Naive thymus-derived CD4-positive, alpha-beta T cell (primary cell): ENCODE data around the gene ECHS1. TPM values are rescaled to one million over a fixed set of nuclear protein-coding genes. Genes with fewer than 3 reads are reported as not detected.
A peak's percentile ranks its signal among the peaks of the same experiment; 100 is the strongest.
"Not testable (repeated sequence)": the region's sequence is repeated elsewhere in the genome, so short reads cannot be mapped to it uniquely, and the experiment has no call there.

Experiments
- ATAC-seq: fragments of 150-1000 bp; cut with Tn5 transposase; 2 replicates; pipeline ENCODE4 v1.10.0; 2021; ENCODE audit warnings: mild to moderate bottlenecking, moderate library complexity
- CTCF ChIA-PET: fragments of 350-600 bp; sonication (Branson Sonifier 250); formaldehyde crosslinking; loops from one replicate; lab custom pipeline; 2021; ENCODE audit warnings: antibody characterized with exemption; lab: Charles Lee
- POLR2A ChIA-PET: fragments of 350-600 bp; sonication (Branson Sonifier 250); formaldehyde crosslinking; loops from one replicate; lab custom pipeline; 2021; ENCODE audit warnings: antibody characterized with exemption, inconsistent platforms; lab: Charles Lee
- DNase-seq, 9 donors: peaks; one replicate each; pipeline versions ENCODE4 v3.0.0 to v3.0.0-alpha.2; 2020 to 2022; ENCODE audit warnings: mixed read lengths in 1 of 9
- H3K27ac ChIP-seq: one replicate; pipeline ENCODE4 v1.7.0; 2013; ENCODE audit warnings: mild to moderate bottlenecking, low read depth, low read length, moderate library complexity
- H3K27me3 ChIP-seq, 2 donors: one replicate each; pipeline ENCODE4 v1.7.0; 2013; ENCODE audit warnings: low read length in 2 of 2, mild to moderate bottlenecking in 2 of 2, moderate library complexity in 2 of 2; ENCODE audit not compliant: control insufficient read depth in 2 of 2, insufficient read depth in 2 of 2
- H3K36me3 ChIP-seq, 3 experiments: 1 replicate in 2 of 3; 2 replicates in 1 of 3; pipeline ENCODE4 v1.7.0; 2013; ENCODE audit warnings: low read length in 3 of 3, mild to moderate bottlenecking in 3 of 3, moderate library complexity in 1 of 3; ENCODE audit not compliant: insufficient read depth in 3 of 3, control insufficient read depth in 2 of 3
- H3K4me1 ChIP-seq, 2 donors: one replicate each; pipeline ENCODE4 v1.7.0; 2013; ENCODE audit warnings: low read length in 2 of 2, mild to moderate bottlenecking in 2 of 2, moderate library complexity in 1 of 2; ENCODE audit not compliant: control insufficient read depth in 2 of 2, insufficient read depth in 2 of 2
- H3K4me3 ChIP-seq: 2 replicates; pipeline ENCODE4 v1.7.0; 2013; ENCODE audit warnings: mild to moderate bottlenecking, low read length
- H3K9me3 ChIP-seq, 3 experiments: 1 replicate in 2 of 3; 2 replicates in 1 of 3; pipeline ENCODE4 v1.7.0; 2013; ENCODE audit warnings: low read length in 3 of 3; ENCODE audit not compliant: control insufficient read depth in 2 of 3
- H3K27ac Mint-ChIP-seq, 9 donors: one replicate each; pipeline ENCODE4 v1.8.0; 2020 to 2022; ENCODE audit warnings: mixed read lengths in 9 of 9, mild to moderate bottlenecking in 8 of 9, moderate library complexity in 5 of 9, inconsistent platforms in 2 of 9
- H3K27me3 Mint-ChIP-seq, 5 donors: one replicate each; pipeline ENCODE4 v1.8.0; 2021 to 2022; ENCODE audit warnings: mixed read lengths in 5 of 5, mild to moderate bottlenecking in 1 of 5
- H3K36me3 Mint-ChIP-seq, 5 donors: one replicate each; pipeline ENCODE4 v1.8.0; 2020 to 2022; ENCODE audit warnings: mixed read lengths in 5 of 5, mild to moderate bottlenecking in 3 of 5, inconsistent platforms in 1 of 5
- H3K4me1 Mint-ChIP-seq, 7 donors: one replicate each; pipeline ENCODE4 v1.8.0; 2020 to 2022; ENCODE audit warnings: mixed read lengths in 7 of 7, mild to moderate bottlenecking in 3 of 7, inconsistent platforms in 1 of 7
- H3K4me3 Mint-ChIP-seq, 10 donors: one replicate each; pipeline ENCODE4 v1.8.0; 2020 to 2022; ENCODE audit warnings: mild to moderate bottlenecking in 10 of 10, mixed read lengths in 10 of 10, moderate library complexity in 6 of 10, inconsistent platforms in 2 of 10
- H3K9me3 Mint-ChIP-seq, 11 donors: one replicate each; pipeline ENCODE4 v1.8.0; 2020 to 2022; ENCODE audit warnings: mixed read lengths in 11 of 11, mild to moderate bottlenecking in 4 of 11, inconsistent platforms in 1 of 11, moderate library complexity in 1 of 11
- intact Hi-C, 2 donors: fragments of 100-400 bp; cut with micrococcal nuclease; formaldehyde crosslinking; loops; one replicate each; pipeline ENCODE4 v1.15.1; 2023
- polyA plus RNA-seq, 2 donors: library from polyadenylated mRNA; unstranded; fragments of 300-500 nt; fragmentation: Illumina TruSeq; gene quantifications; one replicate each; pipeline ENCODE4 v1.2.3, GENCODE V29; 2021
- total RNA-seq, 6 experiments: library from RNA in 5 of 6; stranded (reverse) in 5 of 6; gene quantifications; 1 replicate in 5 of 6; 2 replicates in 1 of 6; pipeline ENCODE4 v1.2.3 and lab custom pipeline; 2021 to 2026

Gene ECHS1
- total and polyA plus RNA-seq, 7 experiments from 2014 or later = 17.5 to 104 (median 30.6) TPM

DNA sequence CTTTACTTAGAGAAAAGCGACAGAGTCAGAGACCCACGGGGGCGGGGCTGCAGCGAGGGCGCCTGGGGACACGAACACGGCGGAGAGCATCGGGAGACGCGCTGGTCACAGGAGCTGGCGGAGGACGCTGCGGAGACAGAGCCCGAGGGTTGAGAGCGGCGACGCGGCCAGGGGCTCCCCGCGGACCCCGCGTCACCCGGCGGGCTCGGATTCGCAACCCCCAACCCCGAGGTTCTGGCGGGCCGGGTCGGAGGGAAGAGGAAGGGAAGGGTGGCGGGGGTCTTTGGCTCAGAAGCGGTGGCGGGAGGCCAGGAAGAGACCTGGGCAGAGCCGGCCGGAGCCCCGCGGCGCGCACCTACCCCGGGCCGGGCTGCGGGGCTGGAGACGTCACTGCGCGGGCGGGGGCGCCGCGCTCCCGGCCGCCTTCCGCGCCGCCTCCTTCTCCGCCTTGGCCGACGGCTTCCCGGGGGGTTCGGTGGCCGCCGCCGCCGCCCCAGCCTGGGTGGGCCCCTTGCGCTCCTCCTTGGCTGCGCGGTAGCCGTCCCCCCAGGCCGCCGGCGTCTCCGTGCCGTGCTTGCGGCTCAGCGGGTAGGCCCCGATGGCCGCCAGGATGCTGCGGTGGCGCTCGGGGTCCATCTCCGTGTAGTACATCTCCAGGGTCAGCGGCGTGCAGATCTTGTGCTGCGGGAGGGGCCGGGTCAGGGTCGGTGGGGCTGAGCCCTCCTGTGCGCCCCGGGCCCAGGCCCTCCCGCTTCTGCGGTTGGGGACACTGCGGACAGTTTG is 47.5 kb downstream of the ECHS1 start:
- Mint-ChIP-seq H3K4me3 (peak overlapping the region; percentile 77 to 92 (median 83)), H3K27ac (peak overlapping the region in 3 of 9 donors; percentile 25 to 74 (median 71)), H3K4me1 (peaks cover 4 to 18% (median 12%) of the 10 kb centered on the region in 7 donors), H3K9me3 (peaks cover 0 to 3% (median 0%) of the 10 kb centered on the region in 11 donors), H3K27me3 (peaks cover 12 to 50% (median 19%) of the 10 kb centered on the region in 5 donors), H3K36me3 (no peaks in the 10 kb centered on the region)
- DNase-seq (peak in 3 of 9 donors; percentile 22 to 42 (median 29)), ATAC-seq (no peak)
- H3K4me1 ChIP-seq = peaks cover 8 to 18% of the 10 kb centered on the region in 2 donors
- peaks cover 8 to 12% of the 10 kb centered on the region in 2 donors for H3K27me3 ChIP-seq
- ChIA-PET POLR2A (interaction anchor here (1.1 to 2.4 kb wide), 2 partner anchors 10 kb away, joined by 3 to 10 read pairs; no protein-coding TSS in a partner anchor), CTCF (no interaction called here)
- no peaks in the 10 kb centered on the region for H3K9me3 ChIP-seq
- peak overlapping the region; percentile 48 for H3K27ac ChIP-seq
- no peaks in the 10 kb centered on the region for H3K36me3 ChIP-seq
- intact Hi-C loops = loop anchor here (2.0 to 5.0 kb wide), 5 partner anchors 17 to 383 kb away; partner anchors contain the start of genes CFAP46 (in 1 of the 2), MTG1 (in 1 of the 2), SCART1 (in 1 of the 2) and TUBGCP2 (in 1 of the 2)
- H3K4me3 ChIP-seq = peak overlapping the region; percentile 39

DNA sequence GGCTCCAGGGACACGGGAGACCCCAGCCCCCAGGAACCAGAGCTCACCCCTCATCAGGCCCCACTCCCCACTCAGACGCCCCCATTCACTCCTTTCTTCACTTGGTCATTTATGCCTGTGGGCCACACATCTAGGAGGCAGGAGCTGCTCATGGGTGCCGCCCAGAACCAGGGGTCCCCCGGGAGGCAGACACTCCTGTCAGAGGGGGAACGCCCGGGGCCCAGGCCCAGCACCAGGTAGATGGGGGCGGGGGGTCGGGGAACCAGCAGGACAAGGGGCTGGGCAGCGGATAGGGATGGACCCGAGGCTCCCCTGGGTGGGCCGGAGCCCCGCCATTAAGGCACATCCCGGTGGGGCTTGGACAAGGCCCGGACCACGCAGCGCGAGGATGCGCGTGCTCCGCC is 48.3 kb downstream of the ECHS1 start:
- no peaks in the 10 kb centered on the region for H3K36me3 Mint-ChIP-seq
- H3K4me1 ChIP-seq = peaks cover 6 to 16% of the 10 kb centered on the region in 2 donors
- peak overlapping the region in 2 of 9 donors; percentile 71 to 74 for H3K27ac Mint-ChIP-seq
- H3K4me3 ChIP-seq = peak overlapping the region; percentile 39
- peak; percentile 1 for ATAC-seq
- intact Hi-C loops = loop anchor here (2.0 to 5.0 kb wide), 5 partner anchors 16 to 383 kb away; partner anchors contain the start of genes CFAP46 (in 1 of the 2), MTG1 (in 1 of the 2), SCART1 (in 1 of the 2) and TUBGCP2 (in 1 of the 2)
- peaks cover 3 to 18% (median 12%) of the 10 kb centered on the region in 7 donors for H3K4me1 Mint-ChIP-seq
- ChIA-PET POLR2A (interaction anchor here (1.1 to 2.4 kb wide), 2 partner anchors 10 to 11 kb away, joined by 3 to 10 read pairs; no protein-coding TSS in a partner anchor), CTCF (no interaction called here)
- H3K36me3 ChIP-seq = no peaks in the 10 kb centered on the region
- no peak overlapping the region for H3K27ac ChIP-seq
- H3K27me3 ChIP-seq = peaks cover 8 to 12% of the 10 kb centered on the region in 2 donors
- peak overlapping the region in 7 of 10 donors; percentile 25 to 92 (median 83) for H3K4me3 Mint-ChIP-seq
- no peak for DNase-seq
- H3K27me3 Mint-ChIP-seq = peaks cover 12 to 45% (median 17%) of the 10 kb centered on the region in 5 donors
- H3K9me3 ChIP-seq = no peaks in the 10 kb centered on the region
- H3K9me3 Mint-ChIP-seq = peaks cover 0 to 8% (median 0%) of the 10 kb centered on the region in 11 donors

DNA sequence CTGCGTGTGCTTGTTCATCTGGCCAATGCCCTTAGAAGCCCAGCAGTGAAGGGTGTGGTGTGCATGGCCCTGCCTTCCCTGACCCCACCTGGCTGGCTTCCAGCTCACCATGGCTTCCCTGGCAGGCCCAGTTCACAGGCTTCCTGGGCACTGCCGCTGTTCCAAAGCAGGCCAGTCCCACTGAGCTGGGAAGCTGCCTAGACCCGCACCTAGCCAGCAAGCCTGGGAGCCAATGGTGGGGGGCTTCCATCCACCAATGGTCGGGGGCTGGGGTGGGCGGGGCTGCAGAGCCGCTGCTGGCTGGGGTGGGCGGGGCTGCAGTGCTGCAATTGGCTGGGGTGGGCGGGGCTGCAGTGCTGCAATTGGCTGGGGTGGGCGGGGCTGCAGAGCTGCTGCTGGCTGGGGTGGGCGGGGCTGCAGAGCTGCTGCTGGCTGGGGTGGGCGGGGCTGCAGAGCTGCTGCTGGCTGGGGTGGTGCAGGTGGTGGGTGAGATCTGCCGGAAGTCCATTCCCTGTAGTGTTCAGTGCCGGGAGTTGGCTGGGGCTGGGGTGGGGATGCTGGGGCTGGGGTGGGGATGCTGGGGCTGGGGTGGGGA is 48.9 kb downstream of the ECHS1 start:
- peaks cover 8 to 12% of the 10 kb centered on the region in 2 donors for H3K27me3 ChIP-seq
- H3K4me1 ChIP-seq = peaks cover 5 to 11% of the 10 kb centered on the region in 2 donors
- Mint-ChIP-seq H3K4me3 (peak overlapping the region in 4 of 10 donors; percentile 12 to 92 (median 88)), H3K9me3 (peaks cover 0 to 8% (median 0%) of the 10 kb centered on the region in 11 donors), H3K36me3 (no peaks in the 10 kb centered on the region), H3K27ac (no peak overlapping the region), H3K27me3 (peaks cover 10 to 44% (median 15%) of the 10 kb centered on the region in 5 donors), H3K4me1 (peaks cover 4 to 16% (median 10%) of the 10 kb centered on the region in 7 donors)
- no peaks in the 10 kb centered on the region for H3K9me3 ChIP-seq
- intact Hi-C loops = loop anchor here in 1 of 2 donors (2.0 kb wide), 1 partner anchor 15 kb away; the partner anchor contains the start of genes TUBGCP2 and ZNF511
- ATAC-seq = peak; percentile 85
- peak in 8 of 9 donors; percentile 43 to 77 (median 60) for DNase-seq
- POLR2A ChIA-PET = interaction anchor here (1.1 to 2.4 kb wide), 2 partner anchors 9 to 11 kb away, joined by 3 to 10 read pairs; no protein-coding TSS in a partner anchor
- no peak overlapping the region for H3K4me3 ChIP-seq
- H3K36me3 ChIP-seq = no peaks in the 10 kb centered on the region
- H3K27ac ChIP-seq = no peak overlapping the region
- CTCF ChIA-PET = interaction anchor here (1.2 kb wide), 1 partner anchor 11 kb away, joined by 4 read pairs; no protein-coding TSS in a partner anchor

DNA sequence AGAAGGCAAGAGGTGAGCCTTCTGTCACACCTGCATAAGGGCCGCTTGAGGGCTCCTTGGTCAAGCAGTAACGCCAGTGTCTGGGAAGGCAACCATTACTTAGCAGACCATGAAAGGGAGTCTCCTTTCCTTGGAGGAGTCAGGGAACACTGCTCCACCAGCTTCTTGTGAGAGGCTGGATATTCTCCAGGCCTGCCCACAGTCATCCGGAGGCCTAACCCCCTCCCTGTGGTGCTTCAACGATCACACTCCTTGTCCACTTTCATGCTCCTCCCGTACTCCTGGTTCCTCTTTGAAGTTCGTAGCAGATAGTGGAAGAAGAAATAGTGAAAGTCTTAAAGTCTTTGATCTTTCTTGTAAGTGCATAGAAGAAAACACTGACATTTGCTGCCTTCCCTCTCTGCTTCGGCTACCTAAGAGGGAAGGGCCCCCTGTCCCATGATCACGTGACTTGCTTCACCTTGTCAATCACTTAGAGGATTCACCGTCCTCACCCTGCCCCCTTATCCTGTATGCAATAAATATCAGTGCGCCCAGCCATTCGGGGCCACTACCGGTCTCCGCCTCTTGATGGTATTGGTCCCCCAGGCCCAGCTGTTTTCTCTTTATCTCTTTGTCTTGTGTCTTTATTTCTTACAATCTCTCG is 51.0 kb downstream of the ECHS1 start:
- H3K9me3 Mint-ChIP-seq, H3K36me3 ChIP-seq, intact Hi-C loops, POLR2A ChIA-PET, H3K9me3 ChIP-seq, H3K36me3 Mint-ChIP-seq, ATAC-seq, H3K27me3 ChIP-seq, H3K27ac ChIP-seq, DNase-seq, H3K4me3 ChIP-seq, H3K4me3 Mint-ChIP-seq, H3K27ac Mint-ChIP-seq: not testable (repeated sequence)
- Mint-ChIP-seq H3K4me1 (peaks cover 2 to 16% (median 14%) of the 10 kb centered on the region in 7 donors), H3K27me3 (peaks cover 2 to 28% (median 13%) of the 10 kb centered on the region in 5 donors)
- CTCF ChIA-PET = interaction anchor here (2.2 kb wide), 1 partner anchor 7 kb away, joined by 10 read pairs; no protein-coding TSS in a partner anchor
- peaks cover 5 to 11% of the 10 kb centered on the region in 2 donors for H3K4me1 ChIP-seq

DNA sequence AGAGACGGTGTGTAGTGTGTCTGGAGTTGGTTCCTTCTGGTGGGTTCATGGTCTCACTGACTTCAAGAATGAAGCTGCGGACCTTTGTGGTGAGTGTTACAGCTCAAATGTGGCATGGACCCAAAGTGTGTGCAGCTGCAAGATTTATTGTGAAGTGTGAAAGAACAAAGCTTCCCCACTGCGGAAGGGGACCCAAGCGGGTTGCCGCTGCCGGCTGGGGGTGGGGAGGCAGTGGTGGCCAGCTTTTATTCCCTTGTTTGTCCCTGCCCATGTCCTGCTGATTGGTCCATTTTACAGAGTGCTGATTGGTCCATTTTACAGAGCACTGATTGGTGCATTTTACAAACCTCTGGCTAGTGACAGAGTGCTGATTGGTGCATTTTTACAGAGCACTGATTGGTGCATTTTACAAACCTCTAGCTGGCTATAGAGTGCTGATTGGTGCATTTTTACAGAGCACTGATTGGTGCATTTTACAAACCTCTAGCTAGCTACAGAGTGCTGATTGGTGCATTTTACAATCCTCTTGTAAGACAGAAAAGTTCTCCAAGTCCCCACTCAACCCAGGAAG is 52.2 kb downstream of the ECHS1 start:
- H3K9me3 Mint-ChIP-seq, H3K27ac ChIP-seq, POLR2A ChIA-PET, H3K27me3 ChIP-seq, H3K9me3 ChIP-seq, H3K4me1 ChIP-seq, H3K36me3 Mint-ChIP-seq, intact Hi-C loops, H3K36me3 ChIP-seq, H3K4me3 ChIP-seq, DNase-seq, H3K27ac Mint-ChIP-seq, ATAC-seq, H3K4me3 Mint-ChIP-seq: not testable (repeated sequence)
- Mint-ChIP-seq H3K4me1 (peaks cover 0 to 13% (median 10%) of the 10 kb centered on the region in 7 donors), H3K27me3 (peaks cover 0 to 19% (median 10%) of the 10 kb centered on the region in 5 donors)
- CTCF ChIA-PET = interaction anchor here (2.2 kb wide), 1 partner anchor 9 kb away, joined by 10 read pairs; no protein-coding TSS in a partner anchor
